Activated CD8-positive, alpha-beta memory T cell treated with anti-CD3 and anti-CD28 coated beads for 48 hours (primary cell): ENCODE measurements around the gene HSPA1B.

Source experiments
- DNase-seq, 3 experiments: peaks; one replicate each; pipeline ENCODE4 v3.0.0-alpha.2; 2020; ENCODE audit warnings: low read depth in 2 of 3, low spot score in 2 of 3

HSPA1B gene

GRCh38 chr6:31878222-31878621 lies 50.7 kb downstream of the HSPA1B start:
- DNase-seq: no peak

- DNase-seq: no peak
Measured at GRCh38 chr6:31878726-31879125, 51.2 kb downstream of the HSPA1B start, which contains the start of gene SLC44A4. Gene SLC44A4, minus strand, starts transcription at chr6:31878997. Its CDS starts 17 bp downstream, at chr6:31878980.

GRCh38 chr6:31879143-31879542 lies 51.6 kb downstream of the HSPA1B start:
- no peak for DNase-seq
